Measurements from ENCODE around the gene NHSL2.

NHSL2 gene

GRCh38 chrX:72100824-72101351 is 190.2 kb downstream of the NHSL2 start:
- H3K4me3 ChIP-seq (replicated peaks; ENCODE audit: low read depth, low read length): no peak overlapping the region
- TF ChIP-seq CTCF (IDR thresholded peaks at IDR 0.05; ENCODE audit: low read length, missing control alignments): no peak
- no peak for DNase-seq (ENCODE audit: low read depth)

- TF ChIP-seq CTCF (IDR thresholded peaks at IDR 0.05; ENCODE audit: low read length, missing control alignments): no peak
- H3K4me3 ChIP-seq (replicated peaks; ENCODE audit: low read depth, low read length): no peak overlapping the region
These were observed 191.0 kb downstream of the NHSL2 start for GRCh38 chrX:72101597-72102037.

GRCh38 chrX:72102126-72102525 is 191.5 kb downstream of the NHSL2 start:
- no peak overlapping the region for H3K4me3 ChIP-seq (replicated peaks; ENCODE audit: low read depth, low read length)
- TF ChIP-seq CTCF (IDR thresholded peaks at IDR 0.05; ENCODE audit: low read length, missing control alignments): no peak
- DNase-seq (ENCODE audit: low read depth): no peak

More at GRCh38 chrX:72101597-72102037, 191.0 kb downstream of the NHSL2 start:
- DNase-seq (ENCODE audit: low read depth): no peak

- no peak for TF ChIP-seq CTCF (IDR thresholded peaks at IDR 0.05; ENCODE audit: low read length, missing control alignments)
- no peak for DNase-seq (ENCODE audit: low read depth)
- H3K4me3 ChIP-seq (replicated peaks; ENCODE audit: low read depth, low read length): no peak overlapping the region
These were observed 192.1 kb downstream of the NHSL2 start for GRCh38 chrX:72102760-72103159.

GRCh38 chrX:72105436-72105835 is 194.8 kb downstream of the NHSL2 start:
- H3K4me3 ChIP-seq (replicated peaks; ENCODE audit: low read depth, low read length): no peak overlapping the region
- no peak for DNase-seq (ENCODE audit: low read depth)
- TF ChIP-seq CTCF (IDR thresholded peaks at IDR 0.05; ENCODE audit: low read length, missing control alignments): no peak

- H3K4me3 ChIP-seq (replicated peaks; ENCODE audit: low read depth, low read length): no peak overlapping the region
- peak; percentile 28 for DNase-seq (ENCODE audit: low read depth)
- TF ChIP-seq CTCF (IDR thresholded peaks at IDR 0.05; ENCODE audit: low read length, missing control alignments): no peak
These were observed 196.7 kb downstream of the NHSL2 start for GRCh38 chrX:72107320-72107719.

Measured in fibroblast of pulmonary artery (primary cell).